Lower lobe of right lung (tissue), 2 donors: Measurements from ENCODE around the gene FSTL1. TPM values are rescaled to one million over a fixed set of nuclear protein-coding genes. Genes with fewer than 3 reads are reported as not detected.

Experiments
- ATAC-seq, 2 donors: fragments of 200-7000 bp; cut with Tn5 transposase; one replicate each; pipeline ENCODE4 v1.9.1; 2020 to 2022; ENCODE audit warnings: mild to moderate bottlenecking in 2 of 2, moderate library complexity in 2 of 2
- DNase-seq: peaks from one replicate; pipeline ENCODE4 v3.0.0-alpha.2; 2020
- H3K27ac ChIP-seq: fragments of 200-600 bp; one replicate; pipeline ENCODE4 v1.8.0; 2022
- H3K27me3 ChIP-seq: fragments of 200-600 bp; one replicate; pipeline ENCODE4 v1.8.0; 2022; ENCODE audit warnings: low read depth
- H3K36me3 ChIP-seq: fragments of 200-600 bp; one replicate; pipeline ENCODE4 v1.8.0; 2022; ENCODE audit warnings: mild to moderate bottlenecking
- H3K4me1 ChIP-seq: fragments of 200-600 bp; one replicate; pipeline ENCODE4 v1.8.0; 2022
- H3K4me3 ChIP-seq: fragments of 200-600 bp; one replicate; pipeline ENCODE4 v1.8.0; 2022; ENCODE audit warnings: mild to moderate bottlenecking
- H3K9me3 ChIP-seq: fragments of 200-600 bp; one replicate; pipeline ENCODE4 v1.8.0; 2022
- CTCF ChIP-seq: fragments of 200-600 bp; IDR thresholded peaks from one replicate; pipeline ENCODE4 v1.8.0; 2022; ENCODE audit warnings: antibody characterized with exemption, mild to moderate bottlenecking
- intact Hi-C: fragments of 100-400 bp; cut with DNase I; formaldehyde crosslinking; loops from one replicate; pipeline ENCODE4 v1.11.0; 2022
- total RNA-seq: library from RNA; stranded (reverse); fragmentation: NEBNext Ultra II Directional; extraction: Animal tissue kit (Norgen Biotek cat#: 25700); gene quantifications from one replicate; pipeline ENCODE4 v1.2.1, GENCODE V29; 2021
- donor health status: DM: no; HTN: yes; CAD: no; lungs with severe emphysema.

Gene FSTL1
- total RNA-seq, 1 donor from 2014 or later, result 233 TPM

GRCh38 chr3:120410116-120410515, 40.7 kb downstream of the FSTL1 start:
- no peak for TF ChIP-seq CTCF
- intact Hi-C loops, result no loop called here
- H3K4me3 ChIP-seq, result no peak overlapping the region
- H3K9me3 ChIP-seq, result no peaks in the 10 kb centered on the region
- H3K27ac ChIP-seq, result no peak overlapping the region
- DNase-seq (no peak), ATAC-seq (no peak)
- peaks cover 77% of the 10 kb centered on the region for H3K36me3 ChIP-seq
- H3K27me3 ChIP-seq, result no peaks in the 10 kb centered on the region
- peaks cover 12% of the 10 kb centered on the region for H3K4me1 ChIP-seq

- no peaks in the 10 kb centered on the region for H3K9me3 ChIP-seq
- no peak for TF ChIP-seq CTCF
- DNase-seq (no peak), ATAC-seq (no peak)
- no peaks in the 10 kb centered on the region for H3K27me3 ChIP-seq
- peaks cover 12% of the 10 kb centered on the region for H3K4me1 ChIP-seq
- intact Hi-C loops, result no loop called here
- H3K4me3 ChIP-seq, result no peak overlapping the region
- H3K27ac ChIP-seq, result no peak overlapping the region
- peaks cover 95% of the 10 kb centered on the region for H3K36me3 ChIP-seq
These were observed 43.1 kb downstream of the FSTL1 start for GRCh38 chr3:120407508-120408287.

GRCh38 chr3:120404876-120405275, 45.9 kb downstream of the FSTL1 start:
- TF ChIP-seq CTCF, result no peak
- intact Hi-C loops, result no loop called here
- no peaks in the 10 kb centered on the region for H3K4me1 ChIP-seq
- ATAC-seq (no peak), DNase-seq (no peak)
- H3K36me3 ChIP-seq, result peaks cover 99% of the 10 kb centered on the region
- no peaks in the 10 kb centered on the region for H3K9me3 ChIP-seq
- no peaks in the 10 kb centered on the region for H3K27me3 ChIP-seq
- no peak overlapping the region for H3K4me3 ChIP-seq
- H3K27ac ChIP-seq, result no peak overlapping the region

- no peaks in the 10 kb centered on the region for H3K9me3 ChIP-seq
- no peak overlapping the region for H3K27ac ChIP-seq
- no peaks in the 10 kb centered on the region for H3K4me1 ChIP-seq
- peaks cover 99% of the 10 kb centered on the region for H3K36me3 ChIP-seq
- DNase-seq (no peak), ATAC-seq (no peak)
- no peaks in the 10 kb centered on the region for H3K27me3 ChIP-seq
- TF ChIP-seq CTCF, result no peak
- intact Hi-C loops, result no loop called here
- no peak overlapping the region for H3K4me3 ChIP-seq
These were observed 48.5 kb downstream of the FSTL1 start for GRCh38 chr3:120402257-120402656.

GRCh38 chr3:120399372-120399771, 51.4 kb downstream of the FSTL1 start:
- ATAC-seq (no peak), DNase-seq (no peak)
- peaks cover 100% of the 10 kb centered on the region for H3K36me3 ChIP-seq
- no peak overlapping the region for H3K4me3 ChIP-seq
- H3K27me3 ChIP-seq, result no peaks in the 10 kb centered on the region
- TF ChIP-seq CTCF, result no peak
- H3K4me1 ChIP-seq, result no peaks in the 10 kb centered on the region
- no peaks in the 10 kb centered on the region for H3K9me3 ChIP-seq
- intact Hi-C loops, result no loop called here
- no peak overlapping the region for H3K27ac ChIP-seq
